ENCODE data around the gene ADD1.

GRCh38 chr4:2867758-2868491 lies 24.3 kb downstream of the ADD1 start:
- TF ChIP-seq CTCF (conservative IDR thresholded peaks at IDR 0.05; ENCODE audit: low read depth, low read length) (no peak), EZH2 (IDR thresholded peaks at IDR 0.05; ENCODE audit: borderline replicate concordance, low read depth, low read length, poor library complexity, severe bottlenecking) (no peak)
